GM23338 (cell line): Measurements from ENCODE around the gene SPINDOC. TPM values are rescaled to one million over a fixed set of nuclear protein-coding genes. Genes with fewer than 3 reads are reported as not detected.

Experiments
- ATAC-seq: fragments of 200-7000 bp; cut with Tn5 transposase; 3 replicates; pipeline ENCODE4 v1.9.1; 2020
- DNase-seq: peaks from one replicate; pipeline ENCODE4 v3.0.0-alpha.2; 2015; ENCODE audit warnings: low spot score
- H2AFZ ChIP-seq: fragments of 200-600 bp; sonication (generic); 2 replicates; pipeline ENCODE4 v1.8.0; 2016; ENCODE audit warnings: antibody characterized with exemption, mild to moderate bottlenecking, moderate library complexity
- H3F3A ChIP-seq: fragments of 200-600 bp; sonication (generic); replicated peaks from 2 replicates; pipeline ENCODE4 v1.8.0; 2017; ENCODE audit warnings: antibody characterized with exemption, mixed run types, low read depth
- H3K27ac ChIP-seq: fragments of 200-600 bp; sonication (generic); 2 replicates; pipeline ENCODE4 v1.6.1; 2016; ENCODE audit warnings: low read depth
- H3K27me3 ChIP-seq: fragments of 200-600 bp; sonication (generic); 2 replicates; pipeline ENCODE4 v1.8.0; 2016; ENCODE audit warnings: mild to moderate bottlenecking, mixed run types, moderate library complexity; ENCODE audit not compliant: insufficient read depth
- H3K36me3 ChIP-seq: fragments of 200-600 bp; sonication (generic); 2 replicates; pipeline ENCODE4 v1.8.0; 2016; ENCODE audit warnings: mild to moderate bottlenecking; ENCODE audit not compliant: insufficient read depth
- H3K4me1 ChIP-seq: fragments of 200-600 bp; sonication (generic); 2 replicates; pipeline ENCODE4 v1.8.0; 2016; ENCODE audit warnings: mild to moderate bottlenecking, moderate library complexity; ENCODE audit not compliant: insufficient read depth
- H3K4me2 ChIP-seq: fragments of 200-600 bp; sonication (generic); 2 replicates; pipeline ENCODE4 v1.7.1; 2017; ENCODE audit warnings: mixed run types
- H3K4me3 ChIP-seq: fragments of 200-600 bp; sonication (generic); 2 replicates; pipeline ENCODE4 v1.6.1; 2016; ENCODE audit warnings: mixed run types
- H3K79me2 ChIP-seq: fragments of 200-600 bp; sonication (generic); replicated peaks from 2 replicates; pipeline ENCODE4 v1.8.0; 2017; ENCODE audit warnings: mild to moderate bottlenecking; ENCODE audit not compliant: insufficient read depth
- H3K9me2 ChIP-seq: fragments of 200-600 bp; sonication (generic); 2 replicates; pipeline ENCODE4 v1.8.0; 2017; ENCODE audit not compliant: insufficient read depth
- H4K20me1 ChIP-seq: fragments of 200-600 bp; sonication (generic); replicated peaks from 2 replicates; pipeline ENCODE4 v1.8.0; 2017; ENCODE audit warnings: mild to moderate bottlenecking; ENCODE audit not compliant: insufficient read depth
- H3K27ac Mint-ChIP-seq: 2 replicates; pipeline ENCODE4 v1.8.0; 2020; ENCODE audit warnings: inconsistent platforms, mild to moderate bottlenecking, moderate library complexity, mixed read lengths
- H3K27me3 Mint-ChIP-seq: 3 replicates; pipeline ENCODE4 v1.8.0; 2022; ENCODE audit warnings: low read depth, mild to moderate bottlenecking, moderate library complexity, mixed read lengths, inconsistent platforms; ENCODE audit not compliant: insufficient read depth, poor library complexity
- H3K36me3 Mint-ChIP-seq: 3 replicates; pipeline ENCODE4 v1.8.0; 2021; ENCODE audit warnings: low read depth, mild to moderate bottlenecking, inconsistent platforms, moderate library complexity, mixed read lengths
- H3K4me1 Mint-ChIP-seq: 3 replicates; pipeline ENCODE4 v1.8.0; 2020; ENCODE audit warnings: mild to moderate bottlenecking, inconsistent platforms, mixed read lengths
- H3K4me3 Mint-ChIP-seq: 3 replicates; pipeline ENCODE4 v1.8.0; 2021; ENCODE audit warnings: moderate library complexity, mild to moderate bottlenecking, inconsistent platforms, mixed read lengths
- H3K9me3 Mint-ChIP-seq: 3 replicates; pipeline ENCODE4 v1.8.0; 2020; ENCODE audit warnings: moderate library complexity, mild to moderate bottlenecking, inconsistent platforms, mixed read lengths
- CREB1 ChIP-seq: fragments of 250-450 bp; sonication (Bioruptor Pico); IDR thresholded peaks from 2 replicates; pipeline ENCODE4 v1.5.0; 2020; ENCODE audit warnings: low read depth, mild to moderate bottlenecking, moderate library complexity
- EZH2 ChIP-seq: fragments of 200-600 bp; sonication (generic); IDR thresholded peaks from one replicate; pipeline ENCODE4 v1.8.0; 2017; ENCODE audit warnings: antibody characterized with exemption, mild to moderate bottlenecking, low read depth; ENCODE audit not compliant: unreplicated experiment
- EZH2phosphoT487 ChIP-seq: fragments of 200-600 bp; sonication (generic); IDR thresholded peaks from one replicate; pipeline ENCODE4 v1.8.1; 2018; ENCODE audit warnings: antibody characterized with exemption; ENCODE audit not compliant: unreplicated experiment
- NANOG ChIP-seq: IDR thresholded peaks from 2 replicates; pipeline ENCODE4 v1.6.1; 2016; ENCODE audit warnings: antibody characterized with exemption, borderline replicate concordance
- POLR2AphosphoS5 ChIP-seq: IDR thresholded peaks from 2 replicates; pipeline ENCODE4 v1.6.1; 2016; ENCODE audit warnings: antibody characterized with exemption, low read depth
- STAT1 ChIP-seq: IDR thresholded peaks from one replicate; pipeline ENCODE4 v1.6.1; 2016; ENCODE audit warnings: antibody characterized with exemption; ENCODE audit not compliant: unreplicated experiment
- ZNF114 ChIP-seq: fragments of 250-450 bp; sonication (Bioruptor Pico); IDR thresholded peaks from 2 replicates; pipeline ENCODE4 v1.5.0; 2020; ENCODE audit warnings: mild to moderate bottlenecking, moderate library complexity
- ZNF331 ChIP-seq: fragments of 250-450 bp; sonication (Bioruptor Pico); IDR thresholded peaks from 2 replicates; pipeline ENCODE4 v1.5.0; 2020; ENCODE audit warnings: low read depth, mild to moderate bottlenecking, moderate library complexity
- polyA plus RNA-seq: library from polyadenylated mRNA; unstranded; fragments of >200 nt; fragmentation: Nextera tagmentation; extraction: Ambion mirVana; gene quantifications from 2 replicates; pipeline ENCODE4 v1.2.1, GENCODE V29; 2016
- total RNA-seq: library from RNA; depleted of rRNA; stranded (reverse); fragments of >200 nt; shearing (Covaris generic); gene quantifications from 2 replicates; pipeline ENCODE4 v1.2.3, GENCODE V29; 2014
- TF ChIP-seq, protein P1 (sequence below): IDR thresholded peaks from one replicate; pipeline ENCODE4 v1.6.1; 2018; ENCODE audit warnings: antibody characterized with exemption; ENCODE audit not compliant: unreplicated experiment
- TF ChIP-seq, protein P2 (sequence below), 2 experiments: fragments of 200-600 bp in 1 of 2; sonication (generic) in 1 of 2; conservative IDR thresholded peaks; 2 replicates each; pipeline versions ENCODE4 v1.5.1 to v1.6.1; 2016 to 2017; ENCODE audit warnings: antibody characterized with exemption in 2 of 2, low read depth in 2 of 2, mild to moderate bottlenecking in 2 of 2, moderate library complexity in 1 of 2
- TF ChIP-seq, protein P3 (sequence below): fragments of 250-450 bp; sonication (Bioruptor Pico); IDR thresholded peaks from 2 replicates; pipeline ENCODE4 v1.5.0; 2020; ENCODE audit warnings: mild to moderate bottlenecking, moderate library complexity
- TF ChIP-seq, protein P4 (sequence below): IDR thresholded peaks from 2 replicates; pipeline ENCODE4 v1.6.1; 2016; ENCODE audit warnings: antibody characterized with exemption

SPINDOC gene
- total and polyA plus RNA-seq, 2 experiments from 2014 or later, result 9.4 to 84.7 TPM

DNA sequence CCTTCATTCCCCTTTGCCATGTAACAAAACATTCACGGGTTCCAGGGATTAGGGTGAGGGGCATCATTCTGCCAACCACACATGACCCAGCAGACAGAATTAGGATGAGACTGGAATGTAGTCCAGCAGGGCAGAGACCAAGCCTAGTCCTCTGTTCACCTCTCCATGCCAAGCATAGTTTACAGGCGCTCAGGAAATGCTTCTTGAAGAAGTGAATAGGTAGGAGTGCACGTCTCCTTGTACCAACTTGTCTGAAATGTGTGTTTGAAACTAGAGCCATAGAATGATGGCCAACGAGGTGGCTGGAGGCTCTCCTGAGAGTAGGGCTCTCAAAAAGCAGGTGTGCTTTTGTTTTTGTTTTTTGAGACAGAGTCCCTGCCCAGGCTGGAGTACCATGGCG is 8.2 kb downstream of the SPINDOC start:
- H3K4me1 ChIP-seq, result no peaks in the 10 kb centered on the region
- H4K20me1 ChIP-seq, result peaks cover 40% of the 10 kb centered on the region
- no peaks in the 10 kb centered on the region for H3K27me3 ChIP-seq
- no peak for ATAC-seq
- H2AFZ ChIP-seq, result no peak overlapping the region
- TF ChIP-seq, protein P1, sequence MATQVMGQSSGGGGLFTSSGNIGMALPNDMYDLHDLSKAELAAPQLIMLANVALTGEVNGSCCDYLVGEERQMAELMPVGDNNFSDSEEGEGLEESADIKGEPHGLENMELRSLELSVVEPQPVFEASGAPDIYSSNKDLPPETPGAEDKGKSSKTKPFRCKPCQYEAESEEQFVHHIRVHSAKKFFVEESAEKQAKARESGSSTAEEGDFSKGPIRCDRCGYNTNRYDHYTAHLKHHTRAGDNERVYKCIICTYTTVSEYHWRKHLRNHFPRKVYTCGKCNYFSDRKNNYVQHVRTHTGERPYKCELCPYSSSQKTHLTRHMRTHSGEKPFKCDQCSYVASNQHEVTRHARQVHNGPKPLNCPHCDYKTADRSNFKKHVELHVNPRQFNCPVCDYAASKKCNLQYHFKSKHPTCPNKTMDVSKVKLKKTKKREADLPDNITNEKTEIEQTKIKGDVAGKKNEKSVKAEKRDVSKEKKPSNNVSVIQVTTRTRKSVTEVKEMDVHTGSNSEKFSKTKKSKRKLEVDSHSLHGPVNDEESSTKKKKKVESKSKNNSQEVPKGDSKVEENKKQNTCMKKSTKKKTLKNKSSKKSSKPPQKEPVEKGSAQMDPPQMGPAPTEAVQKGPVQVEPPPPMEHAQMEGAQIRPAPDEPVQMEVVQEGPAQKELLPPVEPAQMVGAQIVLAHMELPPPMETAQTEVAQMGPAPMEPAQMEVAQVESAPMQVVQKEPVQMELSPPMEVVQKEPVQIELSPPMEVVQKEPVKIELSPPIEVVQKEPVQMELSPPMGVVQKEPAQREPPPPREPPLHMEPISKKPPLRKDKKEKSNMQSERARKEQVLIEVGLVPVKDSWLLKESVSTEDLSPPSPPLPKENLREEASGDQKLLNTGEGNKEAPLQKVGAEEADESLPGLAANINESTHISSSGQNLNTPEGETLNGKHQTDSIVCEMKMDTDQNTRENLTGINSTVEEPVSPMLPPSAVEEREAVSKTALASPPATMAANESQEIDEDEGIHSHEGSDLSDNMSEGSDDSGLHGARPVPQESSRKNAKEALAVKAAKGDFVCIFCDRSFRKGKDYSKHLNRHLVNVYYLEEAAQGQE, result no peak
- TF ChIP-seq CREB1 (CRISPR knock-in tag) (no peak), NANOG (no peak), POLR2AphosphoS5 (no peak), EZH2 (no peak), ZNF331 (no peak), STAT1 (no peak), EZH2phosphoT487 (no peak), ZNF114 (CRISPR knock-in tag) (no peak)
- TF ChIP-seq, protein P2, sequence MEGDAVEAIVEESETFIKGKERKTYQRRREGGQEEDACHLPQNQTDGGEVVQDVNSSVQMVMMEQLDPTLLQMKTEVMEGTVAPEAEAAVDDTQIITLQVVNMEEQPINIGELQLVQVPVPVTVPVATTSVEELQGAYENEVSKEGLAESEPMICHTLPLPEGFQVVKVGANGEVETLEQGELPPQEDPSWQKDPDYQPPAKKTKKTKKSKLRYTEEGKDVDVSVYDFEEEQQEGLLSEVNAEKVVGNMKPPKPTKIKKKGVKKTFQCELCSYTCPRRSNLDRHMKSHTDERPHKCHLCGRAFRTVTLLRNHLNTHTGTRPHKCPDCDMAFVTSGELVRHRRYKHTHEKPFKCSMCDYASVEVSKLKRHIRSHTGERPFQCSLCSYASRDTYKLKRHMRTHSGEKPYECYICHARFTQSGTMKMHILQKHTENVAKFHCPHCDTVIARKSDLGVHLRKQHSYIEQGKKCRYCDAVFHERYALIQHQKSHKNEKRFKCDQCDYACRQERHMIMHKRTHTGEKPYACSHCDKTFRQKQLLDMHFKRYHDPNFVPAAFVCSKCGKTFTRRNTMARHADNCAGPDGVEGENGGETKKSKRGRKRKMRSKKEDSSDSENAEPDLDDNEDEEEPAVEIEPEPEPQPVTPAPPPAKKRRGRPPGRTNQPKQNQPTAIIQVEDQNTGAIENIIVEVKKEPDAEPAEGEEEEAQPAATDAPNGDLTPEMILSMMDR (conservative IDR thresholded peaks at IDR 0.05; ENCODE audit: low read depth in 2 of 2), result no peak
- TF ChIP-seq, protein P3, sequence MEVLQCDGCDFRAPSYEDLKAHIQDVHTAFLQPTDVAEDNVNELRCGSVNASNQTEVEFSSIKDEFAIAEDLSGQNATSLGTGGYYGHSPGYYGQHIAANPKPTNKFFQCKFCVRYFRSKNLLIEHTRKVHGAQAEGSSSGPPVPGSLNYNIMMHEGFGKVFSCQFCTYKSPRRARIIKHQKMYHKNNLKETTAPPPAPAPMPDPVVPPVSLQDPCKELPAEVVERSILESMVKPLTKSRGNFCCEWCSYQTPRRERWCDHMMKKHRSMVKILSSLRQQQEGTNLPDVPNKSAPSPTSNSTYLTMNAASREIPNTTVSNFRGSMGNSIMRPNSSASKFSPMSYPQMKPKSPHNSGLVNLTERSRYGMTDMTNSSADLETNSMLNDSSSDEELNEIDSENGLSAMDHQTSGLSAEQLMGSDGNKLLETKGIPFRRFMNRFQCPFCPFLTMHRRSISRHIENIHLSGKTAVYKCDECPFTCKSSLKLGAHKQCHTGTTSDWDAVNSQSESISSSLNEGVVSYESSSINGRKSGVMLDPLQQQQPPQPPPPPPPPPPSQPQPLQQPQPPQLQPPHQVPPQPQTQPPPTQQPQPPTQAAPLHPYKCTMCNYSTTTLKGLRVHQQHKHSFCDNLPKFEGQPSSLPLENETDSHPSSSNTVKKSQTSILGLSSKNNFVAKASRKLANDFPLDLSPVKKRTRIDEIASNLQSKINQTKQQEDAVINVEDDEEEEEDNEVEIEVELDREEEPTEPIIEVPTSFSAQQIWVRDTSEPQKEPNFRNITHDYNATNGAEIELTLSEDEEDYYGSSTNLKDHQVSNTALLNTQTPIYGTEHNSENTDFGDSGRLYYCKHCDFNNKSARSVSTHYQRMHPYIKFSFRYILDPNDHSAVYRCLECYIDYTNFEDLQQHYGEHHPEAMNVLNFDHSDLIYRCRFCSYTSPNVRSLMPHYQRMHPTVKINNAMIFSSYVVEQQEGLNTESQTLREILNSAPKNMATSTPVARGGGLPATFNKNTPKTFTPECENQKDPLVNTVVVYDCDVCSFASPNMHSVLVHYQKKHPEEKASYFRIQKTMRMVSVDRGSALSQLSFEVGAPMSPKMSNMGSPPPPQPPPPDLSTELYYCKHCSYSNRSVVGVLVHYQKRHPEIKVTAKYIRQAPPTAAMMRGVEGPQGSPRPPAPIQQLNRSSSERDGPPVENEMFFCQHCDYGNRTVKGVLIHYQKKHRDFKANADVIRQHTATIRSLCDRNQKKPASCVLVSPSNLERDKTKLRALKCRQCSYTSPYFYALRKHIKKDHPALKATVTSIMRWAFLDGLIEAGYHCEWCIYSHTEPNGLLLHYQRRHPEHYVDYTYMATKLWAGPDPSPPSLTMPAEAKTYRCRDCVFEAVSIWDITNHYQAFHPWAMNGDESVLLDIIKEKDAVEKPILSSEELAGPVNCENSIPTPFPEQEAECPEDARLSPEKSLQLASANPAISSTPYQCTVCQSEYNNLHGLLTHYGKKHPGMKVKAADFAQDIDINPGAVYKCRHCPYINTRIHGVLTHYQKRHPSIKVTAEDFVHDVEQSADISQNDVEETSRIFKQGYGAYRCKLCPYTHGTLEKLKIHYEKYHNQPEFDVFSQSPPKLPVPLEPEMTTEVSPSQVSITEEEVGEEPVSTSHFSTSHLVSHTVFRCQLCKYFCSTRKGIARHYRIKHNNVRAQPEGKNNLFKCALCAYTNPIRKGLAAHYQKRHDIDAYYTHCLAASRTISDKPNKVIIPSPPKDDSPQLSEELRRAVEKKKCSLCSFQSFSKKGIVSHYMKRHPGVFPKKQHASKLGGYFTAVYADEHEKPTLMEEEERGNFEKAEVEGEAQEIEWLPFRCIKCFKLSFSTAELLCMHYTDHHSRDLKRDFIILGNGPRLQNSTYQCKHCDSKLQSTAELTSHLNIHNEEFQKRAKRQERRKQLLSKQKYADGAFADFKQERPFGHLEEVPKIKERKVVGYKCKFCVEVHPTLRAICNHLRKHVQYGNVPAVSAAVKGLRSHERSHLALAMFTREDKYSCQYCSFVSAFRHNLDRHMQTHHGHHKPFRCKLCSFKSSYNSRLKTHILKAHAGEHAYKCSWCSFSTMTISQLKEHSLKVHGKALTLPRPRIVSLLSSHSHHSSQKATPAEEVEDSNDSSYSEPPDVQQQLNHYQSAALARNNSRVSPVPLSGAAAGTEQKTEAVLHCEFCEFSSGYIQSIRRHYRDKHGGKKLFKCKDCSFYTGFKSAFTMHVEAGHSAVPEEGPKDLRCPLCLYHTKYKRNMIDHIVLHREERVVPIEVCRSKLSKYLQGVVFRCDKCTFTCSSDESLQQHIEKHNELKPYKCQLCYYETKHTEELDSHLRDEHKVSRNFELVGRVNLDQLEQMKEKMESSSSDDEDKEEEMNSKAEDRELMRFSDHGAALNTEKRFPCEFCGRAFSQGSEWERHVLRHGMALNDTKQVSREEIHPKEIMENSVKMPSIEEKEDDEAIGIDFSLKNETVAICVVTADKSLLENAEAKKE (CRISPR knock-in tag), result no peak
- TF ChIP-seq, protein P4, sequence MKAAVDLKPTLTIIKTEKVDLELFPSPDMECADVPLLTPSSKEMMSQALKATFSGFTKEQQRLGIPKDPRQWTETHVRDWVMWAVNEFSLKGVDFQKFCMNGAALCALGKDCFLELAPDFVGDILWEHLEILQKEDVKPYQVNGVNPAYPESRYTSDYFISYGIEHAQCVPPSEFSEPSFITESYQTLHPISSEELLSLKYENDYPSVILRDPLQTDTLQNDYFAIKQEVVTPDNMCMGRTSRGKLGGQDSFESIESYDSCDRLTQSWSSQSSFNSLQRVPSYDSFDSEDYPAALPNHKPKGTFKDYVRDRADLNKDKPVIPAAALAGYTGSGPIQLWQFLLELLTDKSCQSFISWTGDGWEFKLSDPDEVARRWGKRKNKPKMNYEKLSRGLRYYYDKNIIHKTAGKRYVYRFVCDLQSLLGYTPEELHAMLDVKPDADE, result no peak
- DNase-seq, result no peak
- H3K79me2 ChIP-seq, result peaks cover 14% of the 10 kb centered on the region
- no peak overlapping the region for H3K4me3 ChIP-seq
- peaks cover 62% of the 10 kb centered on the region for H3K36me3 ChIP-seq
- H3F3A ChIP-seq, result peaks cover 25% of the 10 kb centered on the region
- no peaks in the 10 kb centered on the region for H3K9me2 ChIP-seq
- H3K4me3 Mint-ChIP-seq, result no peak overlapping the region
- H3K36me3 Mint-ChIP-seq, result peaks cover 99% of the 10 kb centered on the region
- H3K27ac Mint-ChIP-seq, result no peak overlapping the region
- peaks cover 3% of the 10 kb centered on the region; the same call in 1 of the 3 replicates for H3K4me1 Mint-ChIP-seq
- no peak overlapping the region for H3K27ac ChIP-seq
- H3K4me2 ChIP-seq, result no peak overlapping the region
- peaks cover 6% of the 10 kb centered on the region for H3K27me3 Mint-ChIP-seq
- H3K9me3 Mint-ChIP-seq, result no peaks in the 10 kb centered on the region; the same call in 2 of the 3 replicates
